ENCODE data around the gene CACYBP.

DNA sequence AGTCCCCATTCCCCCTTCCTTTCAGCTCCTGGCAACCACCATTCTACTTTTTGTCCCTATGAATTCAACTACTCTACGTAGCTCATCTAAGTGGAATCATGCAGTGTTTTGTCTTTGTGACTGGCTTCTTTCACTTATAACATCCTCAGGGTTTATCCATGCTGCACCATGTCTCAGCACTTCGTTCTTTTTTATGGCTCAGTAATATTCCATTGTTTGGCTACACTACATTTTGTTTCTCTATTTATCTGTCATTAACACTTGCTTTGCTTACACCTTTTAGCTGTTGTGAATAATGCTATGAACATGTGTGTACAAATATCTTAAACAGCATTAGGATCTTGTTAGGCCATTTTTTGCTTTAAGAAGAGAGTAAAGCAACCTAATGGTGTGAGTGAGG, 25.0 kb downstream of the CACYBP start:
- no peak for TF ChIP-seq SUZ12 (IDR thresholded peaks at IDR 0.05; ENCODE audit: extremely low read depth, insufficient read depth, insufficient read length)
- TF ChIP-seq ZNF274 (IDR thresholded peaks at IDR 0.05; ENCODE audit: low read depth, low read length) = no peak
- no peak for TF ChIP-seq YY1 (IDR thresholded peaks at IDR 0.05; ENCODE audit: insufficient read depth, insufficient read length)
